ENCODE data around the gene ANKRD33B.
"Not testable (repeated sequence)": the region's sequence is repeated elsewhere in the genome, so short reads cannot be mapped to it uniquely, and the experiment has no call there.

The ANKRD33B gene

DNA sequence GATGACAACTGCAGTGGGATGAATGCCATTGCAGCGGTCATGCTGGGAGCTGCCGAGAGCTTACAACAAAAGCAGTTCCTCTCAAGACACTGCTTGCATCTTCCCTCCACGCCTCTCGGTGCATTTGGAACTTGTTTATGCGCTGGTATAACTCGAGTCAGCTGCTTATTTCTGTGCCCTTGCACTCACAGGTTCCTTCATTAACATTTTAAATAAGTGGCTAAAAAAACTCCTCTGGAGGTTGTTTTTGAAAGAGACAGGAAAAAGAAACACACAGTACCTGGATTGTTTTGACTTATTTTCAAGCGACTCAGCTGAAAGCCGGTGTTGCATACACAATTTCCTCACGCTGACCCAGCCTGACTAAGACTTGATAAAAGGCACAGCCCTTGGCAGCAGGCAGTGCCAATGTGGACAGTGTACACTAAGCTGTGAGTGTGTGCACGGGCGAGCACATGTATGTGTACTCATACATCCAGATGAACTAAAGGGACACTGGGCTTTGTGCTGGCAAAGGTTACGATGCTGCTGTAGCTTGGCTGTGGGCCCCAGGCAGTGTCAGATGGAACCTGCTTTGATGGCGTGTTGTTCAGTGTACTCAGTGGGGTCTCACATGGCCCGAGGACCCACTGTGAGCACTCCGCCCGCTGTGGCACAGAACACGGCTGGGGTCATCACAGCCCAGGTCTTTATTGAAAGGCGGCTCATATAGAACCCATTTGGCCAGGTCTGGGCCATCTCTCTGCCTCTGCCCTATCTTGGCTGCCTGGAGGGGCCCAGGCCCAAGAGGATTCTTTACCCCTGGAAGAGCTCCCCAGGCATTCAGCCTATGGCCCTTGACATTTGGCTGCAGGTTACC lies 92.3 kb downstream of the ANKRD33B start:
- DNase-seq (ENCODE audit: low read depth in 2 of 2) = no peak

DNA sequence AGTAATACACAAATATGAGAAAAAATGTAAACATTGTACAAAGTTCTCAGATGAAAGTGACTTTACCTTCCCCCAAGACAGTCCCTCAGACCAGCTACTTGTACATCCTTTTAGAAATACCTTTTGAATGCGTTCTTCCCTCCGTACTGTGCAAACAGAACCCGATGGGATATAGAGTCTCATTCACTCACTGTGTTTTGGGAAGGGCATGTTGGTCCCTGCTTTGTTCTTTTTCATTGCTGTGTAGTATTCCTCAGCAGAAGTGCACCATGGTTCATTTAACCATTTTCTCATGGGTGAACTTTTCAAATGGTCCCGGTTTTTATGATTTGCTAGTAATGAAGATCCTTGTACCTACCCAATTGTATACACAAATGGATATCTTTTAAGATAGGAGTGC lies 94.4 kb downstream of the ANKRD33B start:
- no peak for DNase-seq (ENCODE audit: low read depth in 2 of 2)

DNA sequence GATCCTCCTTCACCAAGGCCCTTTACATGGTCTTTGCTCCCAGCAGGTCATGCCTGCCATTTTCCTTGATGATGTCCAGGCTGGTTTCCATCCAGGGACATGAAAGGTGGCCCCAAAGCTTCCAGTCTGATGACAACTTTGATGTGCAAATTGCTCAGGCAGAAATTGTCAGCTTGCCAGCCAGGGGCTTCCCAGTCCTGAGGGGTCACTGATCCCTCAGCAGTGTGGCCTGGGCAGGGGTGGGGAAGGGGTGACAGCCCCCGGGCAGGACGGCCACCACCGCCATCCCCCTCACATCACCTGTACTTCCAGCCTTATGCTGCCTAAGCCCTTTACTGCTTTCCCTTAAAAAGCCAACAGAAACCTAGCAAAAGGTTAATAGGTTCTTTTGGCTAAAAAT lies 96.3 kb downstream of the ANKRD33B start:
- no peak for DNase-seq (ENCODE audit: low read depth in 2 of 2)

DNA sequence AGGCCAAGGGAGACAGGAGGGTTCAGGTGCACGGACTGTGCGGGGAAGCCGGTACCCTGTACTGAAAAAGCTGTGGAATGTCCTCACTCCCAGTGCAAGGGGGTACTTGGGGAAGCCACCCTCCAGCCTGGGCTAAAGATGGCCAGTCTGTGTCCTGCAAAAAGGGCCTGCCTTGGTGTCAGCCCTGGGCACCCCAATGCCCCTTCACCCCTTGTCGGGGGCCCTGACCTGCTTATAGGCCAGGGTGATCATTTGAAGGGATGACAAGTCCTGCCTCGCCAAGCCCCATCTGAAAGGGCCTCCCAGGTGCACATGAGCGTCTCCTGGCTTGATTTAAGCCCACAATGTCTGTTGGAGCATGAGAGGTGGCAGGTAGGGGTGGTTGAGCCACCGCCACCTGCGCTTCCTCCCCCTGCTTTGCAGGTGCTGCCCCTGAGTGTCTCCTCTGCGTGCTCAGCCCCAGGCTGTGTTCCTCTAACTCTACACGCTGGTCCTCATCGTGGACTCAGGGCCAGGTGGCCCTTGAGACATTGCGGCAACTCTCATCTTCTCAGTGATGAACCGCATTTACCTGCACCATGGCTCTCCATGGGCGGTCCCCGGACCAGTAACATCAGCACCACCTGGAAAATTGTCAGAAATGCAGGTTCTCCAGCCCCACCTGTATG lies 97.0 kb downstream of the ANKRD33B start:
- no peak for DNase-seq (ENCODE audit: low read depth in 2 of 2)

DNA sequence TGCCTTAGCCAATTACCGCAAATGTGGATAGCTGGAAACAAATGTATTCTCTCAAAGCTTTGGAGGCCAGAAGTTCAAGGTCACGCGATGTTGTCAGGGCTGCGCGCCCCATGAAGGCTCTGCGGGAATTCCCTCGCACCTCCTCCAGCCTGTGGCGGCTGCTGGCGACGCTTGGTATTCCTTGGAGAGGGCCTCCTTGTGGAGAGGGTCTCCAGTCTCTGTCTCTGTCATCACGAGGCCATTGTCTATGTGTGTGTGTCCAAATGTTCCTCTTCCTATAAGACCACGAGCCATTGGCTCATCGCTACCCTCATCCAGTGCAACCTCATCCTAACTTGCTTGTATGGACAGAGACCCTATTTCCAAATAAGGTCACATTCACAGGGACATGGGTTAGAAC lies 97.5 kb downstream of the ANKRD33B start:
- DNase-seq (ENCODE audit: low read depth in 2 of 2) = no peak

DNA sequence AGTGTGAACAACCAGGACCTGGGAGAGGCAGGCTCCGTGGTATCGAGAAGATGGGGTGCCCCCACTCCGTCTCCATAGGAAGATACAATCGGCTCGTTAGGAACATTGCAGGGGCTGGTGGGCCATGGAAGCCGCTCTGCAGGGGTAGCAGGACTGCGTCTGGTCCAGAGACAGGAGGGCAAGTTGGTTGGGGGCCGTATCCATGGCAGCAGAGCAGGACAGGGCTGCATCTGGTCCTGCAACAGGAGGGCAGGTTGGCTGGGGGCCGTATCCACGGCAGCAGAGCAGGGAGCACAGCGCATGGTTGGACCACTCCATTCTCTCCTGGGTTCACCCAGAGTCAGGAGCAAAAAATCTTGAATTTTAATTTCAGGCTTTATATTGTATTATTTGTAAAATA lies 98.2 kb downstream of the ANKRD33B start:
- no peak for DNase-seq (ENCODE audit: low read depth in 2 of 2)

DNA sequence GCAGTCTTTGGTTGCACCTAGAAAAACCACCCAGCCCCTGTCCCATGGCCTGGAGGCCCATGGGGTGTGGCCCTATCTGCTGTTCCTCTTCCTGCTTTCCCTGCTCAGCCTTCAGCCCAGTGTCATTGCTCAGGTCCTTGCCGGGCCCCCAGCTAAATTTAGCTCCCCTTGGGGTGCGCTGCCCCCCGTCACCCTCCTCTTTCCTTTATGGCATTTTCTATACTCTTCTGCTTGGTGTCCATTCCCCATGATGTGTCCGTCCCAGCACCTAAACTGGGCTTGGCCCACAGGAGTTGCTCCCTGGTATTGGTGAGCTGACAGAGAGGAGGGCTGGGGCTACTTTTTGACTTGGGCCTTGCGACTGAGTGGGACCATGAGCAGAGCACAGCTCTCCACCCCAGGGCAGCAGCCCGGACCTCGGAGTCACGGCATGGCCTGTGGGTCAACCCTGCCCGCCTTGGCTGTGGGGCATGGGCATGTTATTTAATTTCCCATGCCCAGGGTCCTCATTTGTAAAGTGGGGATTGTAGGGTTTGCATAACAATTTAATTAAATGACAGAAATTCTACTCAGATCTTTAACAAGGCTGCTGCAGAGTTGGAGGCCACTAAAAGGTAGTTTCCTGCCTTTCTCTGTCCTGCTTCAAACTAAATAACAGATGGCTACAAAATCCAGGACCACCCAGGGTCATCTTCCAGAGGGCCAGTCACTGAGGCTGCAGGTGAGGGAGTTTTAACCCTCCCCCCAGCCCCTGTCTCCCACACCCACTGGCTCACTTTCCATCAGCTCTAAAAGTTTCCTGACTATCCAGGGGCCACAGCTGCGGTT lies 99.0 kb downstream of the ANKRD33B start:
- DNase-seq (ENCODE audit: low read depth in 2 of 2) = no peak

DNA sequence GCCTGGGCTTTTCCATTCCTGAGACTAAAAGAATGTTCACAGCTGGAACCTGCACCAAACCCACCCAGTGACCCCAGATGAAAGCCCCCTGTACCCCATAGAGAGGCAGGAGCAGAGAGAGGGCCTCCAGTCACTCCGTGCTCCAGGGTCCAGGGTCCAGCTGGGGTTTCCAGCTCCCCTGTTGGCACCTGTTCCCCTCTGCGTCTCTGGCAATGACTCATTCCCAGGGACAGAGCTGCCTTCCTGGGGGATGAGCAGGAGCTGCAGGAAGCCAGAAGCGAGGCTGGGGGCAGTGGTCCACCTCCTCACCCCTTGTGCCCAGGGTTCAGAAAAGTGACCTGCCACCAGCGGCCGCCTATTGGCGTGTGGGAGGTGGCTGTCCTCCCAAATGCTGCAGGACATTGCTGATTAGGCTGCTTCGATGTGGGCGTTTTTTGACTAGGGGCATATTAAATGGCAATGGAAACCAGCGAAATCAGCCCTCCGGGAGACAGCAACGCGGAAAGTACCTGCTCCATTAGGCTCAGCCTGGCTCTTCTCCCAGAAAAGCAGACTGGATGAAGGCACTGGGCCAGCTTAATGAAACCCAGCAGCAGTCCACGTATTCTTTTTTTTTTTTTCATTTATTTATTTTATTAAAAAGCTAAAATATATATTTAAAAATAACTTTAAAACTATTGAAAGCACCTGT lies 99.8 kb downstream of the ANKRD33B start:
- no peak for DNase-seq (ENCODE audit: low read depth in 2 of 2)

DNA sequence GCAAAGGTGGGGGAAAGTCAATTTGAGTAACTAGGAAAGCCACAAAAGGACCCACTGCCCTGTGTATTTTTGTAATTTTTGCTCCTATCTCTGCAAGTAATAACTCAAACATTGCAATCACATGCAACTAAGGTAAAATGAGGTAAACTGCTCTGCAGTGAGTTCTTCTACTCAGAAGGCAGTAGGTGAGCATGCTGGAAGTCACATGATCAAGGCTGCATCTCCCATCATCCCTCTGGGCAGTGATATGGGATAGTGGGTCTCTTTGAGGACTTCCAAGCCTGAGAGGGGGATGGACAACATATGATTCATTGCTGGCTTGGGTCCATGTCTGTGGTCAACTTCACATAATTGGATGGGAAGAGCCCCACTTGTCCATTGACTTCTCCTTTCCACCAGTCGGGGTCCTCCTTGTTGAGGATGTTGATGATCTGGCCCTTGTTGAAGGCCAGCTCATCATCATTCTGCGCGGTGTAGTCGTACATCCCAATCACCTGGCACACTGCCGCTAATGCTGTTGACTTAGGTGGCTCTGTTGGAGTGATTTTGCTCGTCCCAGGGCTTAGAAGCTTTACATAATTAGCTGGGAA lies 100.4 kb downstream of the ANKRD33B start:
- not testable (repeated sequence) for DNase-seq (ENCODE audit: low read depth in 2 of 2)

DNA sequence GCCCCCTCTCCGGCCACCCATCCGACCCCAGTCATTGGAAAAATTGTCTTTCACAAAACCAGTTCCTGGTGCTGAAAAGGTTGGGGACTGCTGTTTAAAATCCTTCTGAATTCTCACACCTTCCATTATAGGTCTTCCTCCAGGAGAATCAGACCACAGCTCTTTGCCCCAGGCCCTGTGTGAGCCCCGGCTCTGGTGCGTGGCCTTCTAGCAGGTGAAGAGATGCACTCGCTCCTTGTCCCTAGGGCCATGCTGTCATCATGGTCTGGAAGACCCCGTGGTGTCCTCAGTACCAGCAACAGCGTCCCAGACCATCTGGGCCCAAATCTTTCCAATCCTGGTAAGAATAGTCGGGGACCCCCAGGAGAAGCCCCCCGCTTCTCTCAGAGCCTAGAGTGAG lies 101.9 kb downstream of the ANKRD33B start:
- no peak for DNase-seq (ENCODE audit: low read depth in 2 of 2)

DNA sequence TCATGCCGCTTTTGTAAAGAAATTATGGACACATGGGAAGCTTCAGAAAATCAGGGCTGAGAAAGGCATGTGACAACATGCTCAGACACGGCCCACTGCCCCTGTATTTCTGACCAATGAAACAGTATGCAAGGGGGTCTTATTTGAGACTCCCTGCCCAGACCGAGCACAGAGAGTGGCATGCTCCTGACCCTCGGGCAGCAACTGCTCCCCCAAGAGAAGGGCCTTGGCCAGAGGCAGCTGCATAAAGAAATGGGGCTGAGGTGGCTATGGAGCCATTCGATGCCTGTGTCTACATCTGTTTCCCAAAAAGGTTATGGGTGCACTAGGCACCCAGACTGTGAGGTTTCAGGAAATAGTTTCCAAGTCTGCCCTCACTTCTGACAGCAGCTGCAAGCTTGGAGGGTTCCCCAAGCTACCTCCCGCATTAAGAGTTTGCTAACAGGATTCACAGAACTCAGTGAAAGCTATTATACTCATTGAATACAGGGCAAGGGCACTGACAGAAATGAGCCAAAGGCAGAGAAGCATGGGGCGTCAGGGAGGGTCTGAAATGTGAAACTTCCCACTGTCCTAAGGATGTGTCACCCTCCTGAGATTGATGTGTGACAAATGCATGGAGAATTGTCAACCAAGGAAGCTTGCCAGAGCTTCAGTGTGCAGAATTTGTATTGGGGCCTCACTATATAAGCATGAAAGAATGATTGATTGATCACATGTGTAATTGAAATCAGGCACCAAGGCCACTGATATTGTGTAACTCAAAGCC lies 102.8 kb downstream of the ANKRD33B start:
- no peak for DNase-seq (ENCODE audit: low read depth in 2 of 2)

DNA sequence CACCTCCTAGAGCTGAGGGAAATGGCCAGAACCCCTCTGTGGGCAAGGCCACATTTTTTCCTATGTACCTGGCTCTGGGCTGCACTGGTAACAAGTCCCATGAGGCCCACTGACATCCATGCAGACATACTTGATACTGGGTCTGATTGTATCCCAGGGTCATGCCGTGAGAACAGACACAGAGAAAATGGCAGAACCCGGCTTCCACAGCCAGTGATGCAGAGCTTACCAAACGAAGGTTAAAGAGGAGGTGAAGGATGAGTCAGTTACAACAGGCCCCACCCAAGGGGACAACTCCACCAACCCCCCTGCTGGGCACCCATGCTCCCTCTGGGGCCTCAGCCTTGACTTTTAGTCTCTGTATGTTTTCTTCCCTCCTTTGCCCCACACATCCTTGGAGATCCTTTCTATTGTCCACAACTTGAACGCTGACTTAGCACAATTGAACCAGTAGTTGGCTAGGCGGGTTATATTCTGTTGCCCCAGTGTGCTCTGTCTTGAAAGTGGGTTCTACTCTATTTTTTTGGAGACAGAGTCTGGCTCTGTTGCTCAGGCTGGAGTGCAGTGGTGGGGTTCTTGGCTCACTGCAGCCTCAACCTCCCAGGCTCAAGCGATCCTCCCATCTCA lies 103.7 kb downstream of the ANKRD33B start:
- DNase-seq (ENCODE audit: low read depth in 2 of 2) = no peak

DNA sequence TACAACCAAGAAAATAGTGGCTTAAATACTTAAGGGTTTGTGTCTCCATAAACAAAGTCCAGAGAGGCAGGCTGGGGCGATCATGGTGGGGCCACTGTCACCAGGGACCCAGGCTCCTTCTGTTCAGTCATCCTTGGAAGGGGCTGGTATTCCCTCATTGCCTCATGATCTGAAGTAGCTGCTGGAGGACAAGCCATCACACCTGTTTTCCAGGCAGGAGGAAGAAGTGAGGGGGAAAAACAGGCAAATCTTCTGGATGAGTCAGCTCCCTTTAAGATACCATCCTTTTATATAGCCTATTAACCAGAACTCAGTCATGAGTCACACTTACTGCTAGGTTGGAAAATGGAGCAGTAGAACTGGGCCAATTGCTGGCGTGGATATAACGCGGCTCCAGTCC lies 104.8 kb downstream of the ANKRD33B start:
- no peak for DNase-seq (ENCODE audit: low read depth in 2 of 2)

DNA sequence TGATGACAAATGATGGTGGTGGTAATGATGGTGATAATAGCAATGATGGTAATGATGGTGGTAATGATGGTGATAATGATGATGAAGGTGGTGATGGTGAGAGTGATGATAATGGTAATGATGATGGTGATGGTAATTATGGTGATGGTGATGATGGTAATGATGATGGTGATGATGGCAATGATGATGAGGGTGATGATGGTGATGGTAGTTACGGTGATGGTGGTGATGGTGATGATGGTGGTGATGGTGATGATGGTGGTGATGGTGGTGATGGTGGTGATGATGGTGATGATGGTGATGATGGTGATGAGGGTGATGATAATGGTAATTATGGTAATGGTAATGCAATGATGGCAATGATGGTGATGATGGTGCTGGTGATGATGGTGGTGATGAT lies 106.1 kb downstream of the ANKRD33B start:
- DNase-seq (ENCODE audit: low read depth in 2 of 2) = no peak

DNA sequence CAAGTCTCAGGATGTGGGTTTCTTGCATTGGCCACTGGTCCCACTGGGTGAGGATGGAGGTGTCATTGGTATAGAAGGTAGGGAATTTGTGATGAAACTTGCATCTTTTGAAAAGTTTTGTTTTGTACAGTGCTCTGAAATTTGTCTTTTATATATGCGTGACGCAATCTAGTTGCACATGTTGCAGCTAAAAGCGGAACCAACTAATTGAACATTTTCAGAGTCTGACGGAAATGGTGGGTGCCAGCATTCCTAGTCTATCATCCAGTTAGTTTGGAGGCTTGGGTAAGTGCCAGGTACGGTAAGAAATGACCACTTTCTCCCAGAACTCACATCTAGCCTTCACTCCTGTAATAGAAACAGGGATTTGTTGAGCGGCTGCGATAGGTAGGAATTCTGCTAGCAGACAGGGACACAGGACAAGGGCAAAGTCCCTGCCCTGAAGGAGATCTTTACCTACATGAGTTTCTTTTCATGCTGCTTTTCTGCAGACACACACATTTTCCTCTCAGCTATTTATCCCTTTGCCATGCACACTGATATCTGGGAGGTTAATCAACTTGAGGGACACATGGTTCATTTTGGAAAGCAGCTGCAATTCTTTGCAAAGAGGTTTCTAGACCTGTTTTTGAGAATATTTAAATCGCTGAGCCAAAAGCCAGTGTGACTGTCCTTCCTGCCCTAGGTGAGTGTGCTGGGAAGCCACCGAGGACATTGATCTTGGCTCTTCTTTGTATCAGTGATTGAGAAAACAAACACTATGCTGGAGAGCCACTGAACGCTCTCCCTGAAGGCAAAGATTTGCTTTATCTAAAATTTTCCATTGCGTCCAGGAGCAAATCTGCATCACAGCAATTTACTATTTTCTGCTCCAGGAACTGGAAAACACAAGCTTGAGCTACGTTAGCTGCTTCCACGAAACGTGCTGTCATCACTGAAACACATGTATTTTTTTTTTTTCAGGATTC lies 107.5 kb downstream of the ANKRD33B start:
- no peak for DNase-seq (ENCODE audit: low read depth in 2 of 2)

DNA sequence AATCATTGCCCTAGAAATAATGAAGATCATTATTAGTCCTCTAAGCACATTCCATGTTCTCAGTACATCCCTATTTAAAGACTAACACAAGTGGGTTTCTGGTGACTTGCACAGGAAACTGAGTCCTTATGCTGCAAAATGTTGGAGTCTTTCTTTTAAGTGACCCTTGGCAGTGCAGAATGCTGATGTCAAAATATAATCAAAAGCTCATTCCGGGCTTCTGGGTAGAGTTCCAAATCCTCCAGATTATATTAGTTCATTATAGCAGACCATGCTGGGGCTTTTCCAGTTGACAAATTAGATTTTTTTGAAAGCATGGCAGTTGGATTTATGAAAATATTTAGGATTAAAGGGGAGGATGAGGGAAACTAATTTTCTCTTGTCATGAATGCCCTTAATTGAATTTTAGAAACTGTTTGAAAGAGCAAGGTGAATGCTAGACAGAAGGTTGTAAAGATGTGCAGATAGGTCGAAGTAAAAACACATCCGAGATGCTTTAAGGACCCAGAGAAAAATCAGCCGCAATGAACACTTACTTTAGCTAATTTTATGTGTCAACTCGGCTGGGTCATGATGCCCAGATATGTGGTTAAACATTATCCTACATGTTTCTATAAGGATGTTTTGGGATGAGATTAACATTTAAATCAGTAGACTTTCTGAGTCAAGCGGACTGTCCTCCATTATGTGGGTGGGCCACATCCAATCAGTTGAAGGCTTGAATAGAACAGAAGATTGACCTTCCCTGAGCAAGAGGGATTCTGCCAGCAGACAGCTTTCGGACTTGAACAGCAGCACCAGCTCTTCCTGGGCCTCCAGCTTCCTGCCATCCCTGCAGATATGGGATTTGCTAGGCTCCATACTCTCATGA lies 108.5 kb downstream of the ANKRD33B start:
- no peak for DNase-seq (ENCODE audit: low read depth in 2 of 2)

DNA sequence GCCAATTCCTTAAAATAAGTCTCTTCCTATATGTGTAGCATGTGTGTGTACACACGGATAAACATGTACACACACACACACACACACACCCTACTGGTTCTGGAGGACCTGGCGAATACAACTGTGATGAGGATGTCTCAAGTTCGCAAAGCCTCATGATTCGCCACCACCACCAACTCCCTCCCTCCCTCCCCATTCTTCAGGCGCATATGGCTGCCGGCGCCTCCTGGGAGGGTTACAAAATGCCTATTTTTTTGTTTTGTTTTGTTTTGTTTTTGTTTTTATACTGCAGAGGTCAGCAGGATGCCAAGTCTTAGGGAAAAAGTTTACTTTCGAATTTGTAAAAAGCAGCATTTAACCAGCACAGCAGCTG lies 109.1 kb downstream of the ANKRD33B start:
- DNase-seq (ENCODE audit: low read depth in 2 of 2) = no peak

DNA sequence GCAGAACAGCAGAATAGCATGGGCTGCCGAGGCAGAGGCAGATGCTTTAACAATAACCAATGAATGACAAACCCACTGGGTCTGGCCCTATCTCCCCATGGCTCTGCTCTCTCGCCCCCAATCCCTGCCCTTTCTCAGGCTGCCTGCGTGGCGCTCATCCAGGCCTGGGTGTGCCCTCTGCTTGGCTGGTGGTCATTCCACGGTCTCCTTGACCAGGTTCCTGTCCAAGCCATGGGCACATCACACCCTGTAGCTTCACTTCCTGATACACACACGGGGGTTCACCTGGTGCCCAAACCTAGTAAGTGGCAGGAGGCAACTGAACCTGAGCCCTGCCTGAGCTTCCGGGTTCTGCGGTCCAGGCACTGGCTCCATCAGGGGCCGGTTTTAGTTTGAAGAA lies 109.5 kb downstream of the ANKRD33B start:
- no peak for DNase-seq (ENCODE audit: low read depth in 2 of 2)
